Medulla oblongata (tissue), 1 donor: ENCODE data around the gene PTGDS.

Source experiments
- DNase-seq: peaks from one replicate; pipeline ENCODE4 v3.0.0-alpha.2; 2015; ENCODE audit errors: extremely low spot score

The PTGDS gene

DNA sequence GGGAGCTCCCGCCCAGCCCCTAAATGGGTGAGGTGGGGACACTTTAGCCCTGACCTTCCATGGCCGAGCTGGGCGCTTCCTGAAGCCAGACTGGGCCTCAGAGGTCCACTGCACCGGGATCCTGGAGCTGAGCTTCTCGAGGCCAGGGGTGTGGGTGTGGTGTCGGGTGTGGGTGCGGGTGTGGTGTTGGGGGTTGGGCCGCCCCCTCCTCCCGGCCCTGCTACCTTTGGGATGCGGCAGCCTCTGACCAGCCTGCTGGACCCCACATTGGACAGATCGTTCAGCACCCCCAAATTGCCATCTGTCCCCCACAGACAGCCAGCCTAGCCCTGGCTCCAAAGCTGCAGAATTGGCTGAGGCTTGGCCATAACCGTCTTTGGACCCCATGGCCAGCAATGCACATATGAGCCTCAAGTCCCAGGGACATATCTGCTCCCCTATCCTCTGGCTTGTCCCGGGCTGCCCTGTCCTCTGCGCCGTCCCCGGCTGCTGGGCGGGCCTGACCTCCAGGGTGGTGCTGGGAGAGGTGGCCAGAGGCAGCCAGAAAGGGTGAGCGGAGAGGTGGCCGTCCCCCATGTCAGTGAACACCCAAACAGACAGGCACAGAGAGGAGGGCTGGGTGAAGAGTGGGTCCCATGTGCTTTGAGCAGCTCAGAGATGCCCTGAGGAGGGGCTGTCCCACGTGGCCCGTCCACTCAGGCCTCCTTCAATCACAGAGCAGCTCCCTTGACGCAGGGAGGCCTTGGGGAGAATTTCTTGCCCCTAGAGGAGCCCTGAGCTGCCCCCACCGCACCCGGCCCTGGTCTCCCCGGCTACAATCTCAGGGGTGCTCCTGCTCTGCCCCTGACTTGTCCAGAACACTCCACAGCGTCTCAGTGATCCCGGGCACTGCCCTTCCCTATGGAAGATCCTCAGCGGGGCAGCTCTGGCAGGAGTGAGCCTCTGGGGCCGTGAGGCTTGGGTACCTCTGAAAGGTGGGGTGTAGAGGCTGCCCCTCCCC, 3.4 kb upstream of the PTGDS start:
- no peak for DNase-seq

GRCh38 chr9:136974817-136975535, 2.3 kb upstream of the PTGDS start:
- no peak for DNase-seq

GRCh38 chr9:136975644-136976043, 1.7 kb upstream of the PTGDS start:
- peak; percentile 84 for DNase-seq

DNA sequence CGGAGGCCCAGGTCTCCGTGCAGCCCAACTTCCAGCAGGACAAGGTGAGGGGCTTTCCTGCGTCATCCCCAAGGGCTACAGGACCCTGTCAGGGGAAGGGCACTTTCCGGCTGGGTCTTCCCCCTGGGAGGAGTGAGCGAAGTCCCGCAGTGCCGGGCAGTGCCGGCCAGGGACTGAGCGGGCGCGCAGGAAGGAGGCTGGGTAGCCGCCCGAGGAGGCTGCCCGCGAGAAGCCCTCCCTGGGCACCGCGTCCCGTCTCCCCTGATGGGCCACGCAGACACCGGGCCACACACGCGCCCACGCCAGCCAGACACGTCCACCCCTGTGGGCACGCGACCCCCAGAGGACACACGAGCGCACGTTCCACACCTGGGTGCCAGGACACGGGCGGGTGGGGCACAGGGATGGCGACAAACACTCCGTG, 357 bp downstream of the PTGDS start:
- DNase-seq = no peak

DNA sequence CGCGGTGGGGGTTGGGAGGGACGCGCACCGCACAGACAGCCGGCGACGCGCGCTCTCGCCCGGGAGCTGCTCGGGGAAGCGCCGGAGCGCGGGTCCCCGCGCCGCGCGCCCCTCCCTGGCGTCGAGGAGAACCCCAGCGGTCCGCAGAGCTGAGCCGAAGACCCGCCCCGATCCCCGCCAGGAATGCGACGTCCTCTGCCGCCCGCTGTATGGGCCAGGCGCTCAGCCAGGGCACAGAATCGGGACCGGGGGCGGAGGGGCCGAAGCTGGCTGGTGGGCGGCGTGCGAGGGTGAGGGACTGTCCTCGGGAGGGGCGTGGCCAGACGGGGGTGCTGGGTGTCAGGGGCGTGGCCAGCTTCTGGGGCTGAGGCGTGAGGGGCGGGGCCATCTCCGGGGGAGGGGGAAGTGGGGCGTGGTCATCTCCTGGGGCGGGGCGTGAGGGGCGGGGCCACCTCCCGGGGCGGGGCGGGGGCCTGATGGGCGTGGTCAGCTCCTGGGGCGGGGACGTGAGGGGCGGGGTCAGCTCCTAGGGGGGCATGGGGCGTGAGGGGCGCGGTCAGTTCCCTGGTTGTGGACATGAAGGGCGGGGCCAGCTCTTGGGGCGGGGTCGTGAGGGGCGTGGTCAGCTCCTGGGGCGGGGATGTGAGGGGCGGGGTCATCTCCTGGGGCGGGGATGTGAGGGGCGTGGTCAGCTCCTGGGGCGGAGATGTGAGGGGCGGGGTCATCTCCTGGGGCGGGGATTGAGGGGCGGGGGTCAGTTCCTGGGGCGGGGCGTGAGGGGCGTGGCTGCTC, 965 bp downstream of the PTGDS start:
- peak; percentile 91 for DNase-seq

GRCh38 chr9:136978865-136979544, 1.7 kb downstream of the PTGDS start:
- no peak for DNase-seq

GRCh38 chr9:136979769-136980587, 2.7 kb downstream of the PTGDS start:
- peak; percentile 33 for DNase-seq

GRCh38 chr9:136980669-136981478, 3.6 kb downstream of the PTGDS start:
- DNase-seq = peak; percentile 31

DNA sequence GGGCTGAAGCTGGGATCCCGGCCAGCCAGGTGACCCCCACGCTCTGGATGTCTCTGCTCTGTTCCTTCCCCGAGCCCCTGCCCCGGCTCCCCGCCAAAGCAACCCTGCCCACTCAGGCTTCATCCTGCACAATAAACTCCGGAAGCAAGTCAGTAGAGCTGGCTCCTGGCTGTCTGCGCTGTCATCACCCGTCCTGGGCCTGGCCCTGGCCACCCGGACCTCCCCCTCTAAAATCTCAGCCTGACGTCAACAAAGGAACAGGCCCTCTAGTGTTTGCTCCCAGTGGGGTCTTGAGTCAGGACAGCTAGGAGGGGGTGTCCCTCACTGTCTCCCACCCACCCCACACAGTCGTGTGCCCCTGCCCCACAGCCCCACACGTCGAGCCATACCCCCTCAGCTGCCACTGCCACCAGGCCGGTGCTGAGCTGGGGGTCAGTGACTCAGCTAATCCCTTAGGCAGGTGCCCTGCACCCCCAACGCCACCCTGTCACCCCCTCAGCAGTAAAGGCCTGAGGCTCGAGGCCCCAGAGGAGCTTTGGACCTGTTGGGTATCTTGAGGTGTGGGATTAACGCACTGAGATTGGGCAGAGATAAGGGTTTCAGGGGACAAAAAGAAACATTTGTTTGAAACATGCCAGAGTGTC, 4.4 kb downstream of the PTGDS start:
- DNase-seq = peak; percentile 82

- peak; percentile 69 for DNase-seq
Measured at GRCh38 chr9:136982232-136983051, 5.1 kb downstream of the PTGDS start, which contains the start of gene LCNL1. TSS of gene LCNL1 (plus strand) at chr9:136982993. CDS start at chr9:136983587, 594 bp downstream.

DNA sequence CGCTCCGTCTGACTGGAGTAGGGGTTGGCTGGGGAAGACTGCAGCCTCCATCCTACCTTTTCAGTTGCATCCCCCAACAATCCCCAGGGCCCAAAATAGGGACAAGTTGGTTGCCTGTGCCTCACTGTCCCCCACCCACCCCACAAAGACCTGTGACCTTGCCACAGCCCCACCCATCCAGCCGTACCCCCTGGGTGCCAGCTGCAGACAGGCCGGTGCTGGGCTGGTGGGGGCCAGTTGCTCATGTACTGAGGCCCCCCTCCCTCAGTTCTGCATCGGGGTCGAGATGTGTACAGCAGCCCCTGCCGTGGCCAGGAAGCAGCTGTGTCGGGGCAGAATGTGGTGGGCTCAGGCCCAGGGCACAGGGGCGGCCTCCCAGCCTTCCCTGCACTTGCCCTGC, 5.9 kb downstream of the PTGDS start:
- peak; percentile 43 for DNase-seq

- peak; percentile 48 for DNase-seq
Measured at GRCh38 chr9:136983656-136984314, 6.5 kb downstream of the PTGDS start.

DNA sequence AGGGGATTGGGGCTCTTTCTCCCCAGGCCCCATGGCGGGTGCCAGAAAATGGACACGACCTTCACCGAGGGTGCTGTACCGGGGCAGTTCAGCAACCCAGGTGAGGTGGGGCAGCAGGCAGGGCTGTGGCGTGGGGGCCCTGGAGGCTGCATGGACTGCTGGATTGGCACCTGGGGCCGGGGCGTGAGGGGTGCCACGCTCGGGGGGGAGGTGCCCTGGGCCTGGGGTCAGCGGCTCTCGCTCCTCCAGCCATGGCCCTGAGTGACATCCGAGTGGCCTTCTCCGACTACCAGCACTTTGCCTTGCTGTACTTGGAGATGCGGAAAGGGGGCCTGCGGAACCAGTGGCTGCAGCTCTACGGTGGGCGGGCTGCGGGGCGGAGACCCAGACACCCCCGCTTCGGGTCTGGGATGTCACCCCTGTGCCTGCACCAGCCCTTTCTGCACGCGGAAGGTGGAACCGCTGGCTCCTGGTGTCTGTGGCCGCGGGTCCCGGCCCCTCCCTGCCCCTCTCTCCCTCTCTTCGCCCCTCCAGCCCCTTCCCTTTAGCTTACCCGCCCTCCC, 7.2 kb downstream of the PTGDS start:
- peak; percentile 17 for DNase-seq

GRCh38 chr9:136985027-136985602, 7.8 kb downstream of the PTGDS start:
- peak; percentile 13 for DNase-seq

GRCh38 chr9:136985853-136986252, 8.5 kb downstream of the PTGDS start:
- no peak for DNase-seq

GRCh38 chr9:136988872-136989271, 11.6 kb downstream of the PTGDS start:
- DNase-seq = no peak
